HepG2 (cell line): ENCODE data around the gene NUP93. TPM values are rescaled to one million over a fixed set of nuclear protein-coding genes. Genes with fewer than 3 reads are reported as not detected.

ENCODE experiments used
- GZF1 ChIP-seq: sonication (generic); formaldehyde crosslinking; IDR thresholded peaks from 2 replicates; pipeline ENCODE4 v1.5.1; 2020; ENCODE audit warnings: mild to moderate bottlenecking, missing genetic modification reagents
- ZNF234 ChIP-seq: sonication (generic); formaldehyde crosslinking; conservative IDR thresholded peaks from 2 replicates; pipeline ENCODE4 v1.5.1; 2020; ENCODE audit warnings: mild to moderate bottlenecking, missing genetic modification reagents
- ZNF468 ChIP-seq: sonication (generic); formaldehyde crosslinking; IDR thresholded peaks from 2 replicates; pipeline ENCODE4 v1.8.0; 2022; ENCODE audit warnings: mild to moderate bottlenecking, moderate library complexity, missing genetic modification reagents
- ZNF556 ChIP-seq: sonication (generic); formaldehyde crosslinking; IDR thresholded peaks from 2 replicates; pipeline ENCODE4 v1.4.0; 2020; ENCODE audit warnings: mild to moderate bottlenecking, missing genetic modification reagents, borderline replicate concordance
- polyA plus RNA-seq, 8 experiments: library from polyadenylated mRNA; depleted of rRNA in 3 of 8; stranded (reverse) in 7 of 8; unstranded in 1 of 8; fragments of >200 nt; fragmentation: Illumina TruSeq in 4 of 8; extraction: Trizol in 4 of 8; gene quantifications; 2 replicates each; pipeline versions ENCODE4 v1.2.1 to v1.2.3, GENCODE V29; 2011 to 2016; ENCODE audit warnings: low read depth in 4 of 8, missing spikeins in 1 of 8, mixed read lengths in 1 of 8; ENCODE audit not compliant: insufficient read depth in 1 of 8
- total RNA-seq, 5 experiments: library from RNA; depleted of rRNA; stranded (reverse); fragments of >200 nt; fragmentation: Illumina TruSeq; extraction: Trizol; gene quantifications; 2 replicates each; pipeline ENCODE4 v1.2.3, GENCODE V29; 2016; ENCODE audit warnings: low read depth in 1 of 5
- TF ChIP-seq, protein P1 (sequence below): sonication (generic); formaldehyde crosslinking; IDR thresholded peaks from 2 replicates; pipeline ENCODE4 v1.4.0; 2020; ENCODE audit warnings: missing genetic modification reagents
- TF ChIP-seq, protein P2 (sequence below): sonication (generic); formaldehyde crosslinking; IDR thresholded peaks from 2 replicates; pipeline ENCODE4 v1.4.0; 2020; ENCODE audit warnings: mild to moderate bottlenecking, missing genetic modification reagents, borderline replicate concordance
- TF ChIP-seq, protein P3 (sequence below): IDR thresholded peaks from 2 replicates; pipeline ENCODE4 v1.6.1; 2016
- TF ChIP-seq, protein P4 (sequence below): IDR thresholded peaks from 2 replicates; pipeline ENCODE4 v1.6.1; 2016; ENCODE audit warnings: mild to moderate bottlenecking, missing biosample characterization, missing genetic modification reagents

The NUP93 gene
- total and polyA plus RNA-seq, 2 of the 13 experiments (the other 11 are each of a cell fraction or from before 2014, with no cell fraction given): 58.5 to 140 TPM

DNA sequence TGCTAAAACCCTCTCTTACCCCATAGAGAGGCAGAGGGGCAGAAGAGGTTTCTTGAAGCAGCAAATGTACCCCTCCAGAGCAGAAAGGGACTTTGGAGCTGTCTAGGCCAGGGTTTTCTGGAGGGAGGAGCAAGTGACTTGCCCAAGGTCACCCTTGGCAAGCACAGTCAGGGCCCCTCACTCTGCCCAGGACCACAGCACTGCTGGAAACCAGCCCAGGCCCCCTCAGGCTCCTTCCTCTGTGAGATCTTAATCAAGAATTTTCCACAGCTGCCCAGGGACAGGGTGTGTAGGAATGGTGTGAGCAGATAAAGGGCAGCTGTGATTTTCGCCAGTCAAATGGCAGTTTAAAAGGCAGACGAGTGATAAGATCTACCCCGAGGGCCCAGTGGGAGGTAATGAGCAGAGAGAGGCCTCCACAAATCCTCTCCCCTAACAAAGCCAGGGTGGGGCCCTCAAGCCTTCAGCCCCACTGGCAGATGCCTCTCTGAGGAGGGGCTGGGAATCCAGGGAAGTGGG is 131.2 kb downstream of the NUP93 start (continued):
- TF ChIP-seq, protein P1, sequence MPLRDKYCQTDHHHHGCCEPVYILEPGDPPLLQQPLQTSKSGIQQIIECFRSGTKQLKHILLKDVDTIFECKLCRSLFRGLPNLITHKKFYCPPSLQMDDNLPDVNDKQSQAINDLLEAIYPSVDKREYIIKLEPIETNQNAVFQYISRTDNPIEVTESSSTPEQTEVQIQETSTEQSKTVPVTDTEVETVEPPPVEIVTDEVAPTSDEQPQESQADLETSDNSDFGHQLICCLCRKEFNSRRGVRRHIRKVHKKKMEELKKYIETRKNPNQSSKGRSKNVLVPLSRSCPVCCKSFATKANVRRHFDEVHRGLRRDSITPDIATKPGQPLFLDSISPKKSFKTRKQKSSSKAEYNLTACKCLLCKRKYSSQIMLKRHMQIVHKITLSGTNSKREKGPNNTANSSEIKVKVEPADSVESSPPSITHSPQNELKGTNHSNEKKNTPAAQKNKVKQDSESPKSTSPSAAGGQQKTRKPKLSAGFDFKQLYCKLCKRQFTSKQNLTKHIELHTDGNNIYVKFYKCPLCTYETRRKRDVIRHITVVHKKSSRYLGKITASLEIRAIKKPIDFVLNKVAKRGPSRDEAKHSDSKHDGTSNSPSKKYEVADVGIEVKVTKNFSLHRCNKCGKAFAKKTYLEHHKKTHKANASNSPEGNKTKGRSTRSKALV (CRISPR knock-in tag): no peak
- TF ChIP-seq ZNF468 (CRISPR knock-in tag): no peak
- TF ChIP-seq, protein P2, sequence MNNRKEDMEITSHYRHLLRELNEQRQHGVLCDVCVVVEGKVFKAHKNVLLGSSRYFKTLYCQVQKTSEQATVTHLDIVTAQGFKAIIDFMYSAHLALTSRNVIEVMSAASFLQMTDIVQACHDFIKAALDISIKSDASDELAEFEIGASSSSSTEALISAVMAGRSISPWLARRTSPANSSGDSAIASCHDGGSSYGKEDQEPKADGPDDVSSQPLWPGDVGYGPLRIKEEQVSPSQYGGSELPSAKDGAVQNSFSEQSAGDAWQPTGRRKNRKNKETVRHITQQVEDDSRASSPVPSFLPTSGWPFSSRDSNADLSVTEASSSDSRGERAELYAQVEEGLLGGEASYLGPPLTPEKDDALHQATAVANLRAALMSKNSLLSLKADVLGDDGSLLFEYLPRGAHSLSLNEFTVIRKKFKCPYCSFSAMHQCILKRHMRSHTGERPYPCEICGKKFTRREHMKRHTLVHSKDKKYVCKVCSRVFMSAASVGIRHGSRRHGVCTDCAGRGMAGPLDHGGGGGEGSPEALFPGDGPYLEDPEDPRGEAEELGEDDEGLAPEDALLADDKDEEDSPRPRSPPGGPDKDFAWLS: no peak
- TF ChIP-seq GZF1 (CRISPR knock-in tag): 0 out of 2 replicates have a peak, but pooled peaks have one; percentile 34
- TF ChIP-seq, protein P3, sequence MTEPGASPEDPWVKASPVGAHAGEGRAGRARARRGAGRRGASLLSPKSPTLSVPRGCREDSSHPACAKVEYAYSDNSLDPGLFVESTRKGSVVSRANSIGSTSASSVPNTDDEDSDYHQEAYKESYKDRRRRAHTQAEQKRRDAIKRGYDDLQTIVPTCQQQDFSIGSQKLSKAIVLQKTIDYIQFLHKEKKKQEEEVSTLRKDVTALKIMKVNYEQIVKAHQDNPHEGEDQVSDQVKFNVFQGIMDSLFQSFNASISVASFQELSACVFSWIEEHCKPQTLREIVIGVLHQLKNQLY: no peak
- TF ChIP-seq, protein P4, sequence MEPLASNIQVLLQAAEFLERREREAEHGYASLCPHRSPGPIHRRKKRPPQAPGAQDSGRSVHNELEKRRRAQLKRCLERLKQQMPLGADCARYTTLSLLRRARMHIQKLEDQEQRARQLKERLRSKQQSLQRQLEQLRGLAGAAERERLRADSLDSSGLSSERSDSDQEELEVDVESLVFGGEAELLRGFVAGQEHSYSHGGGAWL: 0 out of 2 replicates have a peak, but pooled peaks have one; percentile 20
- peak; percentile 61; the same call in 1 of the 2 replicates for TF ChIP-seq ZNF556 (CRISPR knock-in tag)
- no peak for TF ChIP-seq ZNF234 (CRISPR knock-in tag)
- TF ChIP-seq, all 625 proteins: peak for 29
